ENCODE measurements around the gene CENPVL3.

GRCh38 chrX:51641421-51642021, 22.8 kb upstream of the CENPVL3 start:
- TF ChIP-seq TAF1 (IDR thresholded peaks at IDR 0.05; ENCODE audit: low read depth), result no peak
- no peak for TF ChIP-seq REST (IDR thresholded peaks at IDR 0.05; ENCODE audit: borderline replicate concordance)
- peak; percentile 78 for TF ChIP-seq CTCF (IDR thresholded peaks at IDR 0.05; ENCODE audit: poor library complexity, severe bottlenecking)
- TF ChIP-seq EZH2 (IDR thresholded peaks at IDR 0.05; ENCODE audit: borderline replicate concordance, insufficient read depth, low read length, poor library complexity, severe bottlenecking), result no peak
- TF ChIP-seq POLR2AphosphoS5 (IDR thresholded peaks at IDR 0.05), result no peak
